NCI-H345 treated with DMSO at 0.1 percent for 48 hours (cell line): ENCODE results near the gene KCNK15.
"Not testable (repeated sequence)": the region's sequence is repeated elsewhere in the genome, so short reads cannot be mapped to it uniquely, and the experiment has no call there.

Source experiments
- DNase-seq: peaks from one replicate; lab custom pipeline; 2025; ENCODE audit not compliant: unreplicated experiment; lab: John Stamatoyannopoulos, UW

KCNK15 gene

DNA sequence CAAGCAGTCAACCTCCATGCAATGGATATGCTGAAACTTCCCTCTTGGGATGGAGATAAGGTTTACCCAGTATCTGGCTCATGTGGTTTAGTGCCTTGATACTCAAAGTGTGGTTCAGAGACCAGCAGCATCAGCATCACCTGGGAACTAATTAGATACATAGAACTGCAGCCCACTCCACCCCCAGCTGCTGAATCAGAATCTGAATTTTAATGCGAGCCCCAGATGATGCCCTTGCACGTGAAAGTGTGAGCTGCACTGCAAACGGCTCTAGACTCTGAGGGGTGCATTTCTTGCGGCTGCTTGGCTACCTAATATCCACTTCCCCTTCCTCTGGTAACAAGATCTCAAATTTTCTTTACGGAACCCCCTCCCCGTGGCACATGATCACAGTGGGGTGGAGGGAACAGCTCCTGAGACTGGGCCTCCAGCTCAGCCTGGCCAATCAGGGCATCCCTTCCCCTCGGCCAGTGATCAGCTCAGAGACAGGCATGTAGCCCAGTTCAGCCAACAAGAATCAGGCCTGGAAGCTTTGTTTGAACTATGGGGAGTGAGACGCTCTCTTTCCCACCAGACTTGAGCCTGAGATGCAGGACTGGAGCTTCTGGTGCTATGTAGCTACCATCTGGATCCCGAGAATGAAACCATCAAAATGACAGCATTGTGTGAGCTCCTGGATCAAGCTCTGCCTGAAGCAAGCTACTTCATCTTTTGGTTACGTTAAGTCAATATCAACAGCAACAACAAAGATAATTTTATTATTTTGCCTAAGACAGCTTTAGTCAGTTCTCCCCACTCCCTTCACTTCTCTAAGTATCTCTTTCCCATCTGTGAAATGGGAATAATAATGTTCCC, 12.8 kb downstream of the KCNK15 start:
- no peak for DNase-seq

DNA sequence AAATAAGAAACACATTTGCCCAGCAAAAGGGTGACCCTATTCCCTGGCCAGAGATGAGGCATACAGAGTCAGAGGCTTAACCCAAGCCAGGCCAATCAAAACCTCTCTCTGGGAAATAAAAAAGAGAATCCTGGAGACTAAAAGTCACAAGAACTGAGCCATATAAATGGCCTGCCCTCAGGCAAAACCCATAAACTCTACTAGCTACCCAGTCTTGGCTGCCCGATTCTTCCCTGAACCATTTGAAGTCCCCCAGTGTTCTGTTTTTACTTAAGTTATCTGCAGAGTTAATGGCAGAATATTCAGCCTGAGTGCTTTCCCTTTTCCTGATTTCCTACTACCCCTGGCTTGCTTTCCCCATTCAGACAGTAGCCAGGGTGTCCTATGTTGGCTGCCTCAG, 13.9 kb downstream of the KCNK15 start:
- DNase-seq: no peak

DNA sequence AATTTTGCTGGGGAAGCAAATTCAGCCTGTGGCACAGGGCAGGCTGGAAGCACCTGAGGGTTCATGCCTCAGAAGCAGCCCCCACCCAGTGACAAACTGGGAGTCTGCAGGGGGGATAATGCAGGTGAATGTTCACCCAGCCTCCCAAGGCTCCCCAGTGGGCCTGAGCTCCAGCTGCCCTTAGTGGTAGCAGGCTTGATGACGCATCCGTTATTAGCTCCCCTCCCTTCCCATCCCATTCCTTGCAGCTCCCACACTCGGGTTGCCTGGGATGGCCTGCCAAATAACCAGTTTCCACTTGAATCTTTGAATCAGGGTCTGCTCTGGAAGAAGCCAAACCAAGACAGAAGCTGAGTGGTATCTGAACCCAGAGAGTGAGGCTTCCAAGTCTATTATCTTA, 15.8 kb downstream of the KCNK15 start:
- no peak for DNase-seq

DNA sequence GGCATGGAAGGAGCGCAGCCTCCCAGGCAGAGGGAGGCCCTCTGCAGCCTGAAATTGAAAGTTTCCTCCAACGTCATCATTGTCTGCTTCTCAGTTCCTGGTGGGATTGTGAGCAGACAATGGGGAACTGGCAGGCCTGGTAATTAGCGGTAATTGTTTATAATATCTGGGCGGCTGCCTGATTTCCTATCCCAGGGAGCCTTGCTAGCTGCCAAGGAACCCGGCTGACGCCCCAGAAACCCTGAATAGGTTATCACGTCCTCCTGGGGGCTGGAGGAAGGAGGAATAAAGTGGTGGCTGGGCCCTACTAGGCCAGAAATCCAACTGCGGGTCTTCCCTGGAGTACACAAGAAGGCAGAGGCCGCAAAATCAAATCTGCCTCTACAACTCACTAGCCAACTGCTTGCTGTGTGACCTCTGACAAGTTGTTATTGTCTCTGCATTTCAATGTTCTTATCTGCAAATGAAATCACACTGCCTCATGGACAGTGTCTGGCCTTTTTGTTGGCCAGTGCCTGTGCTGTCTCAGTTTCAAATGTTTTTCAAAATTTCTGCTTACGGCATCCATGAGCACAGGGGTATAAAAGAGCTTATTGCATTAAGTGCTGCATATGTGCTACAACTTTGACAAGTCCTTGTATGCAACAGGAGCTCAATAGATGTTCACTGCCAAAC, 16.9 kb downstream of the KCNK15 start:
- no peak for DNase-seq

DNA sequence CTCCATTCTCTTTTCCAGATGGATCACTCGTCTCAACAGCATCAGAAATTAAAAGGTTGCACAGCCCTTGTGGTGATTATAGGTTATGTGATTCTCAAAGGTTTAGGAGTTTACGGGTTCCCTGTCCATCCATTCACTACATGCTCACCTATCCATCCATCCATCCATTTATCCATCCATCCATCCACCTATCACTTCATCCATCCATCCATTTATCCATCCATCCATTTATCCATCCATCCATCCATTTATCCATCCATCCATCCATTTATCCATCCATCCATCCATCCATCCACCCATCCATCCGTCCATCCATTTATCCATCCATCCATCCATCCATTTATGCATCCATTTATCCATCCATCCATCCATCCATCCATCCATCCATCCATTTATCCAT, 18.1 kb downstream of the KCNK15 start:
- DNase-seq: not testable (repeated sequence)

DNA sequence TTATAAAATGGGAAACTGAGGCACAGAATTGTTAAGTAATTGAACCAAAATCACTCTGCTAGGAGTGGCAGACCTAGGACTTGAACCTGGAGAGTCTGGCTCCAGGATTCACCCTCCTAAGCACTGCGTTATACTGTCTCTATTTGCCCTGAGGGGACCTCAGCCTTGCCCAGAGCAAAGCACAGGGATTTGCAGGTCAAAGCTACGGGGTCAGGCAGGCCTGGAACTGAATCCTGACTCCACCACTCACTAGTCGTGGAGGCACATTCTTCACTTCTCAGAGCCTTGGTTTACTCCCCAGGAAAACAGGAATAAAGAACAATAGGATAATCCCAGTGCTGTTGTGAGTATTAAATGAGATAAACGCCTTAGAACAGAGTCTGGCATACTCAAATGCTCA, 19.4 kb downstream of the KCNK15 start:
- no peak for DNase-seq

DNA sequence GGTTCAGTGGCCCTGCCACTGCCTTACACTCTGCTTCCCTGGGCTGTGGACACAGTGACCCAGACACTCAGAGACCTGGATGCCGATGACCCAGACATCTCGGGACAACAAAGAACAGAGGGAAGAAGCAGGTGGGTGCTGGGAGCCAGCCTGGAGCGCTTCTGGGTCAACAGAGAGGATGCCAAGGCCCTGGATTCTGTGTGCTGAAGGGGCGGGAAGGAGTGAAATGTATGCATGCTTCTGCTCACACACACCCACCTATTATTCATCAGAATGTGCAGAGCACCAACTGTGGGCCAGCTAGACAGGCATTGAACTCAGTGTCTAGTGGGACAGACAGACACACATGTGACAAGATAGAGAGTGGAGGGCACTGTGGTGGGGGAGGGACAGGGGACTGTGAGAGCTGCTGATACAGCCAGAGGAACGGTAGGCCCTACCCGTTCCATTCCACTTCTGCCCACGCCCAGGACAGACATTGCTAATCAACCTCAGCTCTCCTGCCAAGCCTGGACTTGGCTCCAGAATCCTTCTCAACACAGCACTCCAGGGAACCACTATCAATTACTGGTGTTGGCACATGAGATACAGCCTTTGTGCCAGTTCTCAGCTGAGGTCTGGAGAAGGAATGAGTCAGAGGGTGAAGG, 20.2 kb downstream of the KCNK15 start:
- no peak for DNase-seq

DNA sequence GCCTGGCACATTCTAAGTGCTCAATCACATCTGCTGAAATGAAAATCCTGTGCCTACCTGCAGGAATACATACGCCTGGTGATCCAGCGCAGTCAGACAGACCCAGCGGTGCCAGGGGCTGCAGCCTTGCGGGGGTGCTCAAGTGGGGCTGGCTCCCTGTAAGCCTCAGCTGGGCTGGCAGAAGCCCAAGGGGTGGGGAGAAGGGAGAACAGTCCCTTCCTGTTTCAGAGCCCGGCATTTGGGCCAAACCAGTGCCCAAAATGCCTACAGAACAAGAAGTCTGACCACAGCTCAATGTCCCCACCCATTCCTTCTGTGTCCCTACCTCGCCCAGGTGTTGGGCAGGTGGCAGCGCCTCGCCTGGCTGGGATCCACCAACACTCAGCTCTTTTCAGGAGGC, 22.6 kb downstream of the KCNK15 start:
- no peak for DNase-seq

DNA sequence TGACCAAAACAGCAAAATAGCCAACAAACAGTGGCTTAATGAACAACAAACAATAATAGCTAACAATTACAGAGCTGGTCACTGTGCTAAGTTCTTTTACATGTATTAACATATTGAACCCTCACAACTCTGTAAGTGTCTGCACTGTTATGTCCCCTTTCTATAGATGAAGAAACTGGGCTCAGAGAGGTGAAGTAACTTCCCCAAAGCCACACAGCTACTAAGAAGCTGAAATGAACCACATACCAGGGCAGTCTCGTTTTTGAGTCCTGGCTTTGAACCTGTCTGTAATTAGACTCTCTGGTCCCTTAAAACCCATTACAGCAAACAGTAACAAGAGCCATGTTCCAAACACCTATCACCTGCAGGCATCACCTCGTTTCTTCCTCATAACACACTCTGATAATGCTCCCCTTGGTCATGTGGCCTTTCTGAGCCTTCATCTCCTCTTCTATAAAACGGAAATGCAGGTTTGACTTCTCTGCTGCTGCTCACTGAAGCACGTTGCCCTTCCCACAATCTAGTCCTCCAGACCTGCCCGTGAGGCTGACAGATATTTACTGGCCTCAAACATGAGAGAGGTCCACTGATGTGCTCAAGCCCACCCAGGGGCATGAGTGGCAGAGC, 23.3 kb downstream of the KCNK15 start:
- no peak for DNase-seq

DNA sequence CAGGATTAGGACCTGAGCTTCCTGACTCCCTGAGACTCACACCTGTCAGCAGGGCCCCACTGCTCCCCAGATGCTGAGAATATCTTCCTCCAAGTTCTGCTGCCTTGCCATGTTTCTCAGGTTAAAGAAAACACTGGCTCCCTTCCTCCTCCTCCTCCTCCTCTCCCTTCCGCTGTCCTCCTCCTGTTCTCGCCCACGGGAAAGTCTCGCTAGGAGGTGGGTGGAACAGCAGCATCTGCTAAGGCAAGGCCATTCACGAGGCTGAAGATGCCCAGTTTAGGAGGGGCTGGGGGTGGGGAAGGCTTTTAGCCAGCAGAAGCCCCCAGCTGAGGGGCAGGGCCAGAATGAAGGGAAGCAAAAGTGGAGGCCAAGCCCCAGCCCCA, 23.8 kb downstream of the KCNK15 start:
- DNase-seq: no peak

DNA sequence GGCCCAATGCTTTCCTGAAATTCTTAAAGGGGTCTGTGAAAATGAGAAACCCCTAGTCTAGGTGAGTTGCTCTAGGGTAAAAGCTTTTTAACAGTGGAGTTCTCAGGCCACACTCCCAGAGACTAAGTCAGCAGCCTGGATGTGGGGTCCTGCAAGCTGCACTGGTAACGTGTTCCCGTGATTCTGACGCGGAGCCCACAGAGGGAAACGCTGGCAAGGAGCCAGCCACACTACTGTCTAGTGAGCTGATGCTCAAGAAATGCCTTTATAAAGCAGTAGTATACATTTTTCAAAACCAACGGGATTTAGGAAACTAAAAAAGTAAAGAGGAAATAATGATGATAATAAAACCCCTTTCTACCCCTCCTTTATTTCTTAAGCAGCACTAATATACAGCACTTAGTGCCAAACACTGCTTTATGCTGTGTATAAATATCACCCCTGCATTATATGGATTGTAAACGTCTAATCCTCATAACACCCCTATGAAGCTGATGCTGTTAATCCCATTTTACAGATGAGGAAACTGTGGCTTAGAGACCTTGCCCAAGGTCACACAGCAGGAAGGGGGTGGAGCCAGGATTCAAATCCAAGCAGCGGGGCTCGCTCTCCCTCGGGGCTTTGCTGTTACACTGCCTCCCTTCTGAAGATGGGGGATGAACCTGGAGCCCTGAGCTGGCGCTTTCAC, 25.0 kb downstream of the KCNK15 start:
- no peak for DNase-seq

DNA sequence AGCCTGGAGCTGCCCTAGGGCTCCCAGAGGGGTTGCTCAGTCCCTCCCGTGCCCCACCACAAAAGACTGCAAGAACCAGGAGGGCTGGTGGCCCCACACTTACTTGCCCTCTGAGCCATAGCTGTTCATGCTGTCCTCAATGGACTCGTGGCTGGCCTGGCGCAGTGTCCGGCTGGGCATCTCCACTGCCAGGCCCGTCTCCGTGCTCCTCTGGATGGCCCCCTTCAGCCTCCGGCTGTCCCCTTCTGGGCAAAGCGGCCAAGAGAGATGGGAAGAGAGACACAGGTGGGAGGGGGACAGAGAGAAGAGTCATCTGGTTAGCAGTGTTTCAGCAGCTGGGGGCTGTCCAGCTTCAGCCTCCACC, 25.5 kb downstream of the KCNK15 start:
- no peak for DNase-seq

DNA sequence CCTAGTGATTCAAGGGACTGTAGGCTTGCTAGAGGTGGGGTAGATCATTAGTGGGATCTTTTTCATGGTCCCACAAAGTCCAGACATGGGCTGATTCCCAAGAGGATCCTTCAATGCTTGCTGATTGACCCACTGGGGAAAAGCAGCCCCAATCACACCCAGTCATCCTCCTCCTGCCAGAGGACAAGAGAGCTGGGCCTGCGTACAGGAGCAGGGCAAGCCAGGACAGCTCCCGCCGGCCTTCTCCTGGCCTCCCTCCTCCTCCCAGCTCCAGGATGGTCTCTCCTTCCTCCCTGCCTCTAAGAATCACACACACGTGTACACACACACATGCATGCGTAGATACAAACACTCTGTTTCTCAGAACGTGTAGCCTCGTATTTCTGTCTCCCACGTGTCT, 27.0 kb downstream of the KCNK15 start:
- no peak for DNase-seq

DNA sequence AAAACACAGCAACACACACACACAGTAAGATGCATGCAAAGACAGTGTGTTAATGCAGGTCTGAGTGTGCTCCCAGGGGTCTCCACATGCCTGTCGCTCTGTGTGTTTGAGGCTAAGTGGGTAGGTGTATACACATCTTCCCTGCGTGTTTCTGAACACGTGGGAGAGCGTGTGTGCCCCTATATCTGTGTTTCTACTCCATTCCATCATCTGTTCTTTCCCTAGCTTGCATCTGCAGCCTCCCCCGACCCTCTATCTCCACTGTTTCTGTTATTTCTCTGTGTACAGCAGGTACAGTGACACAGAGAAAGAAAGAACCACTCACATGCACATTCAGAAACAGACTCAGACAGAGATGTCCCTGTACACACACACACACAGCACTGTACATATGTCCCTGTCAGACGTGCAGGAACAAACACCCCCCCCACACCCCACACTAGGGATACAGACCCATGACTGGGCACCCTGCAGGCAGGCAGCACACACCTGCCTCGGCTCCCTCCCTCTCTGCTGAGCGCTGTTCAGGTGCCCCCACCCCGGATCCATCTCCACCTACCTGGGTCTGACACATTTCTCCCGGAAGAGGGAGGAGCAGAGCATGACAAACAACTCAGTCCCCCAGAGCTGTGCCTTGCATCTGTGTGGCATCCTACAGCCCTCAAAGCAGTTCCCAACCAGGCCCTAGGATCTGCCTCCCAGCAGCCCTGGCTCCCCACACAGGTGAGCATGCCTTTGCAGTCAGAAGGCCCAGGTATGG, 27.6 kb downstream of the KCNK15 start:
- peak; percentile 28 for DNase-seq

DNA sequence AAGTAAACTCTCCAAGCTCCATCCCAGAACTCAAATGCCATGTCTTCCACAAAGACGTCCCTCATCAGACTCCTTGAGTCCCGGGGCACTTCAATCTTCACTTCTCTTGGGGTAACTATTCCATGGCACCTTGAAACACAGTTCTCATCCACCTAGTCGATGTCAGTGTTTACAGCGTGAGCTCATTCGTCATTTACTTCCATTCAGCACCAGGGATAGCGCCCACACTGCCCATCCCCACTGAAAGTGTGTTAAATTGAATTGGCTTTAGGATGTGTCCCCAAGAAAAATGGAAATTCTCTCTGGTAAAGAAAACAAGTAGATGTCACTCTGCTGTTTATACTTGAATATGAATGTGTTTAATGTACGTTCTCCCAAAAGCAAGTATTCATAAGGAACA, 31.3 kb downstream of the KCNK15 start:
- DNase-seq: no peak

DNA sequence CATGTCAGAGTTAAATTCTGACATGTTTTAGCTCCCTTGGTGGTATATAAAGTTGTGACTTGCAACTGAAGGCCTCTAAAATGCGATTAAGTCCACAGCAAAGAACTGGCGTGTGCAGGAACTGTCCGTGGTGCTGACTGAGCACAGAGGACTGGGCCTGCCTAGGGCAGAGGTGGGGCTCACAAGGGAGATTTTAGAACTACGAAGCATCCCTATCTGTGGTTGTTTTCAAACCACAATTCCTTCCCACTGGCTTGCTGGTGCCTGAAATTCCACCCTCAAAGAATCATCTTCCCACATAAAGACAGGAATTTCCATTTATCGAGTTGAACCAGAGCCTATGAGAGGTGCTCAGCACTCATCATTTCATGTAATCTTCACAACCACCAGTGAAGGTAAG, 34.6 kb downstream of the KCNK15 start:
- no peak for DNase-seq

DNA sequence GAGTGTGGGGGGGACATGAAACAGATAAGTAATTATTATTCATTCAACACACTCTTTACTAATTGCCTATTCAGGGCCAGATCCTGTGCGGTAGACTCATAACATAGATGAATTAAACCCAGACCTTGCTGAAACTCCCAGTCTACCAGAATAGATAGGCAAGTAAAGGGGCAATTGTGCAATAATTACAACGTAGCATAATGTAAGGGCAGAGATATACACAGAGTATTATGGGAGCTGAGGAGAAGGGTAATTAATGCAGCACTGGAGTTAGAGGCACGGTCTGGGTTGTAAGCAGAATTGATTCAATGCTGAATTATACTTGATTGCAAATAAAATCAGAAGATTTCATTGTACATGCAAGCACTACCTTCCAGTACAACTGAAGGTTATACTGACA, 35.5 kb downstream of the KCNK15 start:
- no peak for DNase-seq

DNA sequence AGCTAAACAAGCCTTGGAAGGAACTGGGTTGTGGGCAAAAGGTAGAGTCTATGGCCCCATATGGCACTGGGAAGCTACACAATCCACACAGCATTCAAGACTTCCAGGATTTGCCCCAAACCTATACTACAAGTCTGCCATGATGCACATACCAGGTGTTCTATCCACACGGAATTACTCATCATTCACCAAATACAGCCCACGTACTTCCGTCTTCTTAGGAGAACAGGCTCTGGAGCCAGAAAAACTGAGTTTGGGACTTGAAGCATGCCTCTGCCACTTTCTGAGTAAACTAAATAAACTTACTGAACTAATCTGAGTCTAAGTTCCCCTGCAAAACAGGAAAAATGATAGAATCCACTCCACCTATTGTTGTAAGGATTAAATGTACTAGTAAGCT, 36.1 kb downstream of the KCNK15 start:
- DNase-seq: no peak

DNA sequence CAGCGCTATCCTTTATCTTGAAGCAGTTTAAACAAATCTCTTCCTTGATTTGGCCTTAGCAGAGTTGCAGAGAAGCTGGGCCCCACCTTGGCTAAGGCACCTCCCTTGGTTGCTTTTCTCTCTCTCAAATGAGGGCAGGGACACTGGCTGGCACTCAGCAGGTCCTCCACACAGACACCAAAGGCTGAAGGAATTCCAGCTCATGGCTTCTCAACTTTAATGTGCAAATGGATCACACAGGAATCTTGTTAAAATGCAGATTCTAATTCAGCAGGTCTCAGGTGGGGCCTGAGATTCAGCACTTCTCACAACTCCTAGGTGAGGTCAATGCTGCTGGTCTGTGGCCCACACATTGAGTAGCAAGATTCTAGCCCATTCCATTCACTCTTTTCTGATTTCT, 39.0 kb downstream of the KCNK15 start:
- no peak for DNase-seq

DNA sequence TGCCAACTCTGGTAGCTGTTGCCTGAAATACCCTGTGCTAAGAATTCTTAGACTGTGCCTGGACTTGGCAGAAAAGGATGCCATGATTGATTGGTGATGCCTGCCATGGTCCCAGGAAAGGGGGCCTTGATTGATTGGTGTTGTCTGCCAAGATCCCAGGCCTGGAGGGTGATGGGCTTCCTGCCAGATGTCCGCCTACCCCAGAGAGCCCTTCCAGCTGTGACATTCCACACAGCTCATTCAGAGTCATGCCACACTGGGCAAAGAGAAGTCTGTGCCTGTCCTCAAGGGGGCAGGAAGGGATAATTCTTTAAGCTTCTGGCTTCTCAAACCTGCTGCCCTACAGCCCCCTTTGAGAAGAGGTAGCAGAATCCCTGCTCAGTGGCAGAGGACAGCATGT, 40.1 kb downstream of the KCNK15 start:
- DNase-seq: peak; percentile 39

DNA sequence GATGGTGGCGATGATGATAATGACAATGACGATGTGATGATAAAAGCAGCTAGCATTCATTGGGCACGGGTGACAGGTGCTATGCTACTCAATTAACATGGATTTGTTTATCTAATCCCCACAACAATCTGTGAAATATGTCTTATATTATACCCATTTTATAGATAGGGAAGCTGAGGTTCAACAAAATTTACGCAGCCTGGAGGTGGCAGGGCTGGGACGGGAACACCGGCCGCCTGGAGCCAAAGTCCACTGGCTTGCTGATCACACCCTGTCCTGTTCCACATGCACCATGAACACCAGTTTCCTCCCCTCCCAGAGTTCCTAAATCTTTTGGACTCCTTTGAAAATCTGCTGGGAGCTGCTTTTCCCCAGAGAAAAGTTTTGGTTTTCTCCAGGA, 41.6 kb downstream of the KCNK15 start:
- no peak for DNase-seq
